ENCODE results near the gene NOTO. TPM values are rescaled to one million over a fixed set of nuclear protein-coding genes. Genes with fewer than 3 reads are reported as not detected.
"Not testable (repeated sequence)": the region's sequence is repeated elsewhere in the genome, so short reads cannot be mapped to it uniquely, and the experiment has no call there.

Gene NOTO
- total and polyA plus RNA-seq, 11 donors = not detected

- Histone ChIP-seq H3K9me3 (peaks cover 0 to 10% (median 0%) of the 10 kb centered on the region in 12 donors), H3K27ac (no peak overlapping the region), H3K4me3 (no peak overlapping the region), H3K27me3 (peaks cover 0 to 11% (median 0%) of the 10 kb centered on the region in 9 donors), H3K36me3 (no peaks in the 10 kb centered on the region), H3K4me1 (no peaks in the 10 kb centered on the region)
- DNase-seq = no peak
- intact Hi-C loops (cut with DNase I) = no loop called here
- no peak for ATAC-seq
- no peak for TF ChIP-seq CTCF (IDR thresholded peaks at IDR 0.05)
- WGBS, 4 donors = 87 to 90% (median 89%) methylated on average over 2 of the region's 2 CpGs
Observed at GRCh38 chr2:73185965-73186364, 16.4 kb upstream of the NOTO start.

- WGBS, 4 donors = 33 to 65% (median 49%) methylated on average over 2 of the region's 2 CpGs
- no peaks in the 10 kb centered on the region for H3K36me3 ChIP-seq
- no peaks in the 10 kb centered on the region for H3K4me1 ChIP-seq
- intact Hi-C loops (cut with DNase I) = no loop called here
- no peak overlapping the region for H3K27ac ChIP-seq
- ATAC-seq (no peak), DNase-seq (no peak)
- no peak overlapping the region for H3K4me3 ChIP-seq
- no peak for TF ChIP-seq CTCF (IDR thresholded peaks at IDR 0.05)
- no peak for TF ChIP-seq POLR2A (IDR thresholded peaks at IDR 0.05)
- peaks cover 0 to 10% (median 0%) of the 10 kb centered on the region in 12 donors for H3K9me3 ChIP-seq
- H3K27me3 ChIP-seq = peaks cover 0 to 11% (median 0%) of the 10 kb centered on the region in 9 donors
Observed at GRCh38 chr2:73187549-73187948, 14.8 kb upstream of the NOTO start.

GRCh38 chr2:73197579-73197978, 4.8 kb upstream of the NOTO start:
- DNase-seq (no peak), ATAC-seq (no peak)
- H3K9me3 ChIP-seq = no peaks in the 10 kb centered on the region
- H3K27me3 ChIP-seq = peaks cover 5 to 66% (median 34%) of the 10 kb centered on the region in 9 donors
- peaks cover 0 to 9% (median 7%) of the 10 kb centered on the region in 12 donors for H3K4me1 ChIP-seq
- no peak overlapping the region for H3K4me3 ChIP-seq
- intact Hi-C loops (cut with DNase I) = no loop called here
- no peak overlapping the region for H3K27ac ChIP-seq
- no peaks in the 10 kb centered on the region for H3K36me3 ChIP-seq
- no peak for TF ChIP-seq POLR2A (IDR thresholded peaks at IDR 0.05)

- H3K36me3 ChIP-seq; H3K27ac ChIP-seq; DNase-seq; H3K4me3 ChIP-seq; intact Hi-C loops (cut with DNase I); ATAC-seq; H3K9me3 ChIP-seq: not testable (repeated sequence)
- H3K27me3 ChIP-seq = peaks cover 17 to 91% (median 45%) of the 10 kb centered on the region in 9 donors
- H3K4me1 ChIP-seq = peaks cover 0 to 16% (median 11%) of the 10 kb centered on the region in 12 donors
- 82 to 92% (median 88%) methylated on average over 10 of the region's 10 CpGs for WGBS, 4 donors
Observed at GRCh38 chr2:73200281-73200680, 2.1 kb upstream of the NOTO start.

- Histone ChIP-seq H3K36me3 (no peaks in the 10 kb centered on the region), H3K4me3 (peak overlapping the region in 9 of 12 donors; percentile 8 to 40 (median 22)), H3K27ac (no peak overlapping the region), H3K27me3 (peaks cover 17 to 69% (median 48%) of the 10 kb centered on the region in 9 donors), H3K9me3 (no peaks in the 10 kb centered on the region), H3K4me1 (peaks cover 0 to 16% (median 11%) of the 10 kb centered on the region in 12 donors)
- no peak for TF ChIP-seq CTCF (IDR thresholded peaks at IDR 0.05)
- 2 to 5% (median 3%) methylated on average over 25 to 44 of the region's 44 CpGs for WGBS, 4 donors
- ATAC-seq (peak in 2 of 4 donors; percentile 22 to 23), DNase-seq (no peak)
- intact Hi-C loops (cut with DNase I) = no loop called here
Observed at GRCh38 chr2:73203055-73203681, 794 bp downstream of the NOTO start.

Measured in heart left ventricle (tissue), 16 donors.